Measurements from ENCODE around the gene NACAD.

The NACAD gene

GRCh38 chr7:45073031-45073785 is 15.6 kb downstream of the NACAD start:
- DNase-seq = no peak

- no peak for DNase-seq
These were observed 16.4 kb downstream of the NACAD start for GRCh38 chr7:45072131-45073030.

- DNase-seq = no peak
These were observed 17.2 kb downstream of the NACAD start for GRCh38 chr7:45071528-45071927.

- DNase-seq = no peak
These were observed 18.5 kb downstream of the NACAD start for GRCh38 chr7:45070254-45070642.

GRCh38 chr7:45069444-45070253 is 19.1 kb downstream of the NACAD start:
- no peak for DNase-seq

GRCh38 chr7:45068236-45069023 is 20.3 kb downstream of the NACAD start:
- DNase-seq = no peak

GRCh38 chr7:45067582-45067981 is 21.2 kb downstream of the NACAD start:
- DNase-seq = no peak

- DNase-seq = no peak
These were observed 22.4 kb downstream of the NACAD start for GRCh38 chr7:45066409-45066808.

GRCh38 chr7:45065031-45065995 is 23.5 kb downstream of the NACAD start:
- no peak for DNase-seq

- DNase-seq = no peak
These were observed 24.6 kb downstream of the NACAD start for GRCh38 chr7:45064047-45064725.

- DNase-seq = no peak
These were observed 26.9 kb downstream of the NACAD start for GRCh38 chr7:45061806-45062425.

GRCh38 chr7:45061352-45061751 is 27.4 kb downstream of the NACAD start:
- no peak for DNase-seq

- DNase-seq = no peak
These were observed 28.5 kb downstream of the NACAD start for GRCh38 chr7:45060295-45060694.

- no peak for DNase-seq
These were observed 30.9 kb downstream of the NACAD start for GRCh38 chr7:45057878-45058277.

- DNase-seq = no peak
These were observed 33.1 kb downstream of the NACAD start for GRCh38 chr7:45055594-45056219.

- no peak for DNase-seq
These were observed 33.8 kb downstream of the NACAD start for GRCh38 chr7:45055016-45055415.

GRCh38 chr7:45054442-45054841 is 34.3 kb downstream of the NACAD start:
- no peak for DNase-seq

- DNase-seq = no peak
These were observed 34.8 kb downstream of the NACAD start for GRCh38 chr7:45053941-45054340.

GRCh38 chr7:45053401-45053800 is 35.4 kb downstream of the NACAD start:
- no peak for DNase-seq

- DNase-seq = no peak
These were observed 36.8 kb downstream of the NACAD start for GRCh38 chr7:45052011-45052410.

Measured in NCI-H1048 (cell line).